ENCODE data around the gene ROR1.

Gene ROR1

DNA sequence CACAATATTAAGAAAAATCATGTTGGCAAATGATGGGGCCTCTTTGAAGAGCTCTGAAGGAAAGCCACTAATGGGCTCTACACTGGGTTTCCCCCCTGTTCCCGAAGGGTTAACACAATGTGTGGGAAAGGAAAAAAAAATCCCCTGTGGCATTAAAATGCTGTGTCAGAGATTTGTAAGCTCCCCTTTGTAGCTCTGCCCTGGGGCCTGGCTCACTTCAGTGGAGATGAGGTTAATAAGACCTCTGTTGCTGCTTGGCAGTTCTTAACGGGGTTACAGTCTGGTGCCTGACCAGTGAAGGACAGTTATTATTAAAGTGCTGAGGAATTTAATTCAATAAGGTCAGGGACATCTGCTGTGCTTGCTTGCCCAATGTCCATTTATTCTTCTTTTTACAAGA lies 299.9 kb downstream of the ROR1 start:
- DNase-seq (ENCODE audit: extremely low read depth, low read depth): no peak
- no peak overlapping the region for H3K4me3 ChIP-seq (replicated peaks; ENCODE audit: low read depth, low read length)
- no peak for TF ChIP-seq CTCF (IDR thresholded peaks at IDR 0.05; ENCODE audit: low read depth, low read length, missing control alignments)

- no peak for DNase-seq (ENCODE audit: extremely low read depth, low read depth)
- no peak overlapping the region for H3K4me3 ChIP-seq (replicated peaks; ENCODE audit: low read depth, low read length)
- no peak for TF ChIP-seq CTCF (IDR thresholded peaks at IDR 0.05; ENCODE audit: low read depth, low read length, missing control alignments)
Measured at GRCh38 chr1:64074767-64075166, 300.9 kb downstream of the ROR1 start.

DNA sequence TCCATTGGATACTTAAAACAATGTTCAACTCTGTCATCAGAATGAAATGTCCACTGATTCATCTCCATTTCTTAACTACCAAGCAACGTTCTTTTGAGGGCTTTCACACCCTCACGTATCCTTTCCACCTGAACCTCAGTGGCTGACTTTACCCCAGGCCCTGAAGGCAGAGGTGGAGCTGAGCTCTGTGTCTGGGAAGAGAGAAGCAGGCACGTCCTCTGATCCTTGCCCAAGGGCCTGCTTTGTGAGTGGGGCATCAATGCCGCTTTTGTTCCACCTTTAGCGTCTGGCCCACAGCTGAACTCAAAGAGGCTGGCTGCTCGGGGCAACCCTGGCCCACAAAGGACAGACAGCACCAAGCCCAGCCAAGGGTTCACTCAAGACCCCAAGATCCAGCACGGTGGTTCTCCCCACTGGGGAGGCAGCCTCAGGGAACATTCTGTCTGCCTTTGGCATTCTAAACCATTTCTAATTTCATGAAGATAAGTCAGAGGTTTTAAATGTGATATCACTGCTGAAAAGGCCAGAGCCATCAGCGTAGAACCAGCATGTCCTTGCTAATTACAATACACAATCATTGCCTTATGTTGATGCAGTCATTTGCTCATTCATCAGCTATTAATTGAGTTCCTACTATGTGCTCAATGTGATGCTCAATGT lies 303.6 kb downstream of the ROR1 start:
- no peak for DNase-seq (ENCODE audit: extremely low read depth, low read depth)
- no peak overlapping the region for H3K4me3 ChIP-seq (replicated peaks; ENCODE audit: low read depth, low read length)
- TF ChIP-seq CTCF (IDR thresholded peaks at IDR 0.05; ENCODE audit: low read depth, low read length, missing control alignments): no peak

GRCh38 chr1:64080941-64081562 lies 307.2 kb downstream of the ROR1 start:
- H3K4me3 ChIP-seq (replicated peaks; ENCODE audit: low read depth, low read length): no peak overlapping the region
- DNase-seq (ENCODE audit: extremely low read depth, low read depth): no peak
- TF ChIP-seq CTCF (IDR thresholded peaks at IDR 0.05; ENCODE audit: low read depth, low read length, missing control alignments): no peak

DNA sequence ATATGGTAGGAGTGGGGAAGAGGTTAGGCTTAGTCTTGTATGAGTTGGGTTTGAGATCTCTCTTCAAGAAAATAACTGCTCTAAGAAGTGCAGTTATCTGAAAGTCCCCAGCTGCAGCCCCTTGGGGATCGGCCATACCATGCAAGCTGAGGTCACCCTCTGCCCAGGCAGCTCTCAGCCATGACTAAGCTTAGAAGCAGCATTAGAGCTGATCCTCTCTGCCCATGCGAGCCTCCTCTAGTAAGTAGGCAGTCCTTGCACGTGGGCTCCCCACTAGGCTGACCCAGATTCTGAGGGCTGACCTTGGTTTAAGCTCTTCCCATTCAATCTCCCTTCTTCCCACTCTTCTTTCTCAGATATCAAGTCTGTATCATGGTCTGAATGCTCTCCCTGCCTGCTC lies 308.6 kb downstream of the ROR1 start:
- no peak for TF ChIP-seq CTCF (IDR thresholded peaks at IDR 0.05; ENCODE audit: low read depth, low read length, missing control alignments)
- H3K4me3 ChIP-seq (replicated peaks; ENCODE audit: low read depth, low read length): no peak overlapping the region
- DNase-seq (ENCODE audit: extremely low read depth, low read depth): no peak

- no peak overlapping the region for H3K4me3 ChIP-seq (replicated peaks; ENCODE audit: low read depth, low read length)
- no peak for DNase-seq (ENCODE audit: extremely low read depth, low read depth)
- TF ChIP-seq CTCF (IDR thresholded peaks at IDR 0.05; ENCODE audit: low read depth, low read length, missing control alignments): no peak
Measured at GRCh38 chr1:64084451-64084850, 310.6 kb downstream of the ROR1 start.
